GM12865 (cell line): Measurements from ENCODE around the gene MAT2A.

Experiments
- DNase-seq: peaks from one replicate; pipeline ENCODE4 v3.0.0; 2010; ENCODE audit warnings: low read depth
- H3K4me3 ChIP-seq: 2 replicates; pipeline ENCODE4 v1.5.1; 2011; ENCODE audit warnings: mild to moderate bottlenecking, low read depth, low read length, control low read depth
- CTCF ChIP-seq: IDR thresholded peaks from 2 replicates; pipeline ENCODE4 v1.5.1; 2011; ENCODE audit warnings: low read length, control low read depth, low read depth, inconsistent platforms; ENCODE audit not compliant: insufficient read depth; ENCODE audit errors: missing control alignments

Gene MAT2A

GRCh38 chr2:85525029-85525428, 13.9 kb upstream of the MAT2A start:
- no peak for DNase-seq
- TF ChIP-seq CTCF, result no peak
- H3K4me3 ChIP-seq, result no peak overlapping the region

GRCh38 chr2:85525567-85525966, 13.4 kb upstream of the MAT2A start:
- TF ChIP-seq CTCF, result no peak
- no peak overlapping the region for H3K4me3 ChIP-seq
- DNase-seq, result no peak

- no peak for TF ChIP-seq CTCF
- no peak for DNase-seq
- H3K4me3 ChIP-seq, result no peak overlapping the region
These were observed 11.2 kb upstream of the MAT2A start for GRCh38 chr2:85527787-85528186.

GRCh38 chr2:85528355-85528754, 10.6 kb upstream of the MAT2A start:
- no peak for TF ChIP-seq CTCF
- no peak overlapping the region for H3K4me3 ChIP-seq
- no peak for DNase-seq

- no peak for TF ChIP-seq CTCF
- H3K4me3 ChIP-seq, result no peak overlapping the region
- DNase-seq, result no peak
These were observed 9.2 kb upstream of the MAT2A start for GRCh38 chr2:85529809-85530208.

- no peak for TF ChIP-seq CTCF
- H3K4me3 ChIP-seq, result no peak overlapping the region
- DNase-seq, result no peak
These were observed 7.4 kb upstream of the MAT2A start for GRCh38 chr2:85531589-85531988.

GRCh38 chr2:85534099-85534498, 4.9 kb upstream of the MAT2A start:
- no peak for TF ChIP-seq CTCF
- no peak overlapping the region for H3K4me3 ChIP-seq
- no peak for DNase-seq
